ENCODE data around the gene ADAMTS18.

The ADAMTS18 gene

DNA sequence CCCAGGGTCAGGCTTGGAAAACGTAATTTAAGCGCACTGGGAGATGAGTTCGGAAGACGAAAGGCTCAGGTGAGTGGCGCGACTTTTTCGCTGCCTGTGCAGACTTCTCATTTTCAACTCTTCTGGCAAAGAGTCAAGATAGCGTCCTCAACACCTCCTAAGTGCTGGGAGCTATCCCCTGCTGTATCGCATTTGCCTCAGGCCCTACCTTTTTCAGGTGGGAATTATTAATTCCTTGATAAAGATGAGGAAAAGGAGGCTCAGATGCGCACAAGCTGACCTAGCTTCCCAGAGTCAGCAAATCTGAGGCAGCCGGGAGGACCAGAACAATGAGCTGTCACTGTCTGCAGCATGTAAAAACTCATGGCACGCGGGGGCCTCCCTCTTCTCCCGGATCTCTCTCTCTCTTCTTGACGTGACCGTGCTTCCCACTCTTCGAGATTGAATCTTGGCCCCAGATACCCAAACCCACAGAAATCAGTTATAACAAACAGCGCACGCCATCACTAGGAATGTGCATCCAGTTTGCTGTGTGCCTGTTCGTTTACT, 512 bp upstream of the ADAMTS18 start:
- DNase-seq = no peak

DNA sequence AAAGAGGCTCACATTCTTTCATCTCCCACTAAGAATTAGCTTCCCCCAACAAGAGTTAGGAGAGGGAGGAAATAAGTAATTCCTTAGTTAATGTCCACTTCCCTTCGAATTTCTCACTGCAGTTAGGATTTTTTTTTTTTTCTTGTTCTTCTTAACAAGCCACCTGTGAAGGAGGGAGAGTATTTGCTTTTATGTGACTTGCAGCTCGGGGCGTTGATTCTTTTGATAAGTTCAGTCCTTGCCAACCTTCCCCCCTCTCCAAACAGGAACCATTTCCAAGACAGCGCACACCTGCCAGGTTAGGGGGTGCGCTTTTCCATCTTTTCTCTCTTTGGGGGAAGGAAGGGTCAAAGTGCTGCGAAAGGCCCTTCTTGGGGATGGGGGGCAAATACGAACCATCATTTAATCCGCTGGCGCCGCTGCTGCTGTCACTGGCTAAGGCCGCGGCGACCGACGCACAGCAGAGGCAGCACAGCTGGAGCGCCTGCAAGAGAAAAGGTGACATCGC, 758 bp downstream of the ADAMTS18 start:
- no peak for DNase-seq

DNA sequence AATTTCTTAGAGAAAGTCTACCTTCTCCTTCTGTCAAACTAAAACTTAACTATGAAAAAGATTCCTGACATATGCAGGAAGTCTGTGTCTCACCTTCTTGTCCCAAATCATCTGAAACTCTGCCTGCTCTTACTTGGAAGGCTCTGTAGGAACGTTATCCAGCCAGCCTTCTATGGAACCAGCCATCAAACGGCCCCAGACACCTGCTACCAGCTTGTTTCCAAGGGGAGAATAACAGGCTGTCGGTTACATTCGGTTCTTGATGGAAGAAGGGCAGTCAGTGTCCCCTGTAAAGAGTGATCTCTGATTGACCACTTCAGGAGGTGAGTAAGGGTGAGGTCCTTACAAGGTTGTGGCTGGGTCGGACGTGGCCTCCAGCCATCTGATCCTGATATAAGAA, 1.7 kb downstream of the ADAMTS18 start:
- no peak for DNase-seq

DNA sequence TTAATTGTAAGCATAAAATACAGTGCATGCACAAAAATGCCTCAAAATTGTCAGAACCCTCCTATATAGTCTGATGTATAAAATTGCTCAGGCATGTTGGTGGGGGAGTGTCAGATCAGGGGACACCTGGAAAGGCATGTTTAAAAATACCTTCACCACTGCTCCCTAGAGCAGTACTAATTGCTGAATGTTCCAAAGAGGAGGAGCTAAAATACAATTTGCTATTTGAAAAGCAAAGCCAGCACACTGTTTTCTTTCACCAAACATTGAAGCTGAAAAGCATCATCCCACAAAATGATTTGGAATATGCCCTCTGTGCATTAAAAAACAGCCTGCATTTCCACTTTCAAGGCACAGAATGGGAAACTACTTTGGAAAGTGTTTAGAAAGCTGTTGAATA, 2.6 kb downstream of the ADAMTS18 start:
- DNase-seq = no peak

DNA sequence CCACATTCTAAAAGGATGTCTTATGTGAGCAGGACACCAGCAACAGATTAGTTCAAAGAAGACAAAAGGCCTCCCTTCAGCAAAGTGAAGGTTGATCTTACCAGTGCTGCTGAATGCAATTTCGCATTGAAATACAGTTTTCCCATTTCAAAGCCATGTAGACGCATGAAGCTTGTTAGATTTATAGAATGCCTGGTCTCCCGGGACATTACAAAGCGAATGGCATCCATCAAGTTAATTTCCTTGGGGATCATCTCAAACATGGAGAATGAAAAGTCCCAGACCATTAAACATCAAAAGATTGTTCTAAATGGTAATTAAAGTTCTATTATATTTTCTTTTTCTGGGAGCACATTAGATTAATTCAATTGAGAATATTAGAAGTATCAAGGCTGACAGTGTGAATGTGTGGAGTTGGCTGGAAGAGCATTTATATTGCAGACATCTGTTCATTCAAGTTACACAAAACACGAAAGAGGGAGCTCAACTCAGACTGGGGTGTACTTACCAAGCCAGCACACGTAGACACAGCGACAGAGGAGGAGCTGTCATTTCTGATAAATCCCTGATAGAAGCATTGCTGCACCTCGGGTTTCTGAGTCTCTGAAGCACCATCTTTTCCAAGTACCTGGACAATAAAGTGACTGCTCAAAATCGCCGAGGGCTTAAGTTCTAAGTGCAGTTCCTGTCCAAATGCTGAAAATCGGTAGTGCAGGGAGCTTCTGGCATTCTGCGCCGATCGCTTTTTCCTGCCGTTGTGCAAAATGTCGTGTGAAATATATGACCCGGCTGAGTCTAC, 3.8 kb downstream of the ADAMTS18 start:
- no peak for DNase-seq

DNA sequence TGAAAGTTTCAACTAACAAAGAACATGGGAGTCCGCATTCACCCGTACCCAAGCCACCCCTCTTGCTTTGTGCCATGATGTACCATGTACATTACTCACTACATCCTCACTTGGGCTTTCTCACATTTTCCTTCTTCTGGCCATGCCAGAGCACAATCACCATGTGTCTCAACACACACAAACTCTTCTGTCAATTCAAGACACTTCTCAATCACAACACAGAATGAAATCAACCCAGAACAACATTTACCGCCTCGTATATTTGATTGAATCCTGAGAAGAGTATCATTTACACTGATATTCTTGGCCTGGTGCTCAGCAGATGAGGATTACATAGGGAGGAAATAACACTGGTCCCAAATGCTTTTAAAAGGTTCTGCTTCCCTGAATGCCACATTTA, 4.5 kb downstream of the ADAMTS18 start:
- DNase-seq = no peak

DNA sequence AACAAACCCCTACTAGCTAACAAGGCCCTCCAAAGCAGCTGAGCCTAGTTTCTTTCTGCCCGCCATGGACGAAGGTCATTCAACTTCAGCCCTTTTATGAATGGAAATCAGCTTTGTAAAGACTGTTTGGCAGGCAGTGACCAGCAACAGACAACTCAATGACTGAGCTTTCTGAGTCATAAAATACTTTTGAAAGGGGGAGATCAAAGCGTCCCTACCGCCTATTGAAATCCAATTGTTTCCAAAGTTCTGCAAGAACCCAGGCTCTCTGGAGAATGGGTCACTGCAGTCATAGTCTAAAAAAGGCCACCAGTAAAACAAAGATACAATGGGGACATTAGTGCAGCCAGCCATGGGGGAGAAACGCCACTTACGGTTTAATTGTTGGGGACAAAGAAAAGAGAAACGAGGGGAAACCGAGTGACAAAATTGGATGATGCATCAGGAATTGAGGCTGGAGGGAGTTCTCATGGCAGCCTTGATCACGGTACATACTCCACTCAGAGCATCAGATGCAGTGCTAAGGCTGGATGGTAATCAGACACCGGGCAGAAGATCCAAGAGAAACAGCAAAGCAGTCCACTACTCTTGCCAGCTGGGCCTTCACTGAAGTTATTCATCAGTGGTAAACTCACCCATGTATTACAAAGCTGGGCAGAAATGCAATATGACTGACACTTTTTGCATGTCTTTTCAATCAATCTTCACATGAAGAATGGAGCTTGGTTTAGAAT, 9.8 kb downstream of the ADAMTS18 start:
- DNase-seq = no peak

DNA sequence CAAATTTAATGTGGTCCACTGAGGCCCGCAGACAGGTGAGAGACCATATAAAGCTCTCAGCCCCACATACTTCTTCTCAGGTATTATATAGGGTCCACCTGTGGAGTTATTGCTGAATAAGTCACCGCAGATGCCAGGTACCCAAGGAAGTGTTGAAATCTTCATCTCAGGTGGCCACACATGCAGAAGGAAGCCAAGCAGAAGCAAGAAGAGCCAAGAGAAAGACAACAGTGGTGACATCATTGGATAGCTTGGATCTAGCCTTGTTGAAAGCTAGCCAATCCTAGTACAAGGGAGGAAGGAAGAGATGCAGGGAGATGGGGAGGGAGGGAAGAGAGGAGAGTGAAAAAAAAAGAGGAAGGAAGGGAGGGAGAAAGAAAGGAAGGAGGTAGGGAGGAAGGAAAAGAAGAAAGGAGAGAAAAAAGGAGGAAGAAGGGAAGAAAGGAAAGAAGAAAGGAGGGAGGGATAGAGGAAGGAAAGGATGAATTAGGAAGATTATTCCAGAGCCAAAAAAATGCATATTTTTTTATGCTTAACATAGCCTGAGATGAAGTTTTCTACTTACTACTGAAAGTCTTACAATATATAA, 12.5 kb downstream of the ADAMTS18 start:
- DNase-seq = no peak

DNA sequence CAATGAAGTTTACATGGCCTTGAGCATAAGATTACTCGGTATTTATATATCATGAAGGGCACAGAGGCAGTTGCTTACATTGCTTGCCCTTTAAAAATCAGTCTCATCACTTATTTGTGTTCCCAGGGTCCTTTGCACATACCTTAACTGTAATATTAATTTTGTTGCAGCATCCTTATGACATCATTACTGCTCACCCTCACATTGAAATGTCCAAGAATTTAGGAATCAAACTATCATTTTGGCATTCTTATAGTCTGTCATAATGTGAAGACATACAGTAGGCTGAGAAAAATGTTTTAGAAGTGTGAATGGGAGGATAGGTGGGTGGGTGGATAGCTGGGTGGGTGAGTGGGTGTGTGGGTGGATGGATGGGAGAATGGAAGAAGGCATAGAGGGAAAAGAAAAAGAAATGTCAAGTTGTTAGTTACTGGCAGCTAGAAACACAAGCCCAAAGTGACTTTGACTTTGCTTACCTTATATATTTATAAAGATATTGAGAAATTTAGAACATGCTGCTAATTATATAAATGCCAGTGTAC, 17.8 kb downstream of the ADAMTS18 start:
- no peak for DNase-seq

DNA sequence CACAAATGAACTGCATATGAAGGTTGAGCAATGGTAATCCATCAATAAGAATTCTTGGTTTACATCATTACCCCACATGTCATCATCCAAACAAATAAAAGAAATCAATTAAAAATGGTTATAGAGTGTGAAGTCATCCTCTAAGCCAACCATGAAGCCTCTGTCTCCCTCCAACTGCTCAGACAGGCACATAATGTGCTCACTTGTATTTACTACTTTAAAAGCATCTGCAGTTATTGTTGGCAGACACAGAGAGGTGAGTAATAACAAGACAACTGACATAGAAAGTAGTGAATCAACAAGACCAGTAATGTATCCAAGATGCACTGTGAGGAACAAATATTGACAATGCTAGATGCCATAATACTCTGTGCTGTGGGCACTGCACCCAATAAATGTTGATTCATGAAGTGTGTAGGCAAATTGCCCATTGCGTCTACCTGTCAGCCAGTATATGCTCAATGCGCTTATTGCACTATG, 20.0 kb downstream of the ADAMTS18 start:
- DNase-seq = peak in 1 of 2 experiments; percentile 24

DNA sequence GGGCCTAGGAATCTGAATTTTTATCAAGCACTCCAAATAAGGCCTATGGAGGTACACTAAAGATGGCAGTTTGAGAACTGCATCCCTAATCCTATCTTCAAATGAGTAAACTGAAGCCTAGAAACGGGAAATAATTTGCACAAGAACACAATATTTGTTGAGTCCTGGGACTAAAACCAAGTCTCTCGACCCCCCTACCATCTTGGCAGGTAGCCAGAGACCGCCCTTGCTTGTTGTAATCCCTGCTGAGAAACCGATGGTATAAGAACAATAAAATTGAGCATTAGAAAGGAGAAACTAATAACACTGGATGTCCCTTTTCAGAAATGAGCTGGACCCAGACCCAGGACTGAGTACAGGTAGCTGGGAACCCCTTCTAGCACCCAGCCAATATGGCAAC, 24.4 kb downstream of the ADAMTS18 start:
- no peak for DNase-seq

DNA sequence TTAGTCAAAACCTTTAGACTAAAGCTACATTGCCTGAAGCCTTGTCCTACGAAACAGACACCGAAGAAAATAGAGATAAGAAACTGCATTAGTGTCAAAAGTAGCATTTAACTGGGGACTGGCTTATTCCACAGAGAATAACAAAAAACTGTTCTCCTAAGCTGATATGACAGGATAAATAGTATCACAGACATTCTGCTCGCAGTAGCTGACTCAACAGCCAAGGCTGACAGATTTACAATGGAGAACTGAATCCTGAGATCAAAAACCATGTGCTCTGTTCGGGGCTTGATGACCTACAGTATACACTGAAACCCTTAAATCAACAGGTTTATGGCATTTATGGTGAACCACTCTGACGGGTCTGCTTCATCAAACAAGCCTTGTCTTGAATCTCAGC, 25.5 kb downstream of the ADAMTS18 start:
- no peak for DNase-seq

DNA sequence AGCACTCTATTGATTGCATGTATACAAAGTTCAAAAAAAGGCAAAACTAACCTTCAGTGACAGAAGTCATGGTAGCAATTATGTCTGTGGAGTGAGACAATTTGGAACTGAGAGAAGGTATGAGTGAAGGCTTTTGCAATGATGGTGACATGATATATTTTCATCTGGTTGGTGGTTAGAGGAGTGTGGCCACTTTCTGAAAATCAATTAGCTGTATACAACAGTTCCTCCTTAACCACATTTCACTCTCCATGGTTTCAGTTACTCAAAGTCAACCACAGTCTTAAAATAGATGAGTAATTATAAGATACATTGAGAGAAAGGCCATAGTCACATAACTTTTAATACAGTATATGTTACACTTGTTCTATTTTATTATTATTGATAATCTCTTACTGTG, 26.2 kb downstream of the ADAMTS18 start:
- DNase-seq = no peak

DNA sequence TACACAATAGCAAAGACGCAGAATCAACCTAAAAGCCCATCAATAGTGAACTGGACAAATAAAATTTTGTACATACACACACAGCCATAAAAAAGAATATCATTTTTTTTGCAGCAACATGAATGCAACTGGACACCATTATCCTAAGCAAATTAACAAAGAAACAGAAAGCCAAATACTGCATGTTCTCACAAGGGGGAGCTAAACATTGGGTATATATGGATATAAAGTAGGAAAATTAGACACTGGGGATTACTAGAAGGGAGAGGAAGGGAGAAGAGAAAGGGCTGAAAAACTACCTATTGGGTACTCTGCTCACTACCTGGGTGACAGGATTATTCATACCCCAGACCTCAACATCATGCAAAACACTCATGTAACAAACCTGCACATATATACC, 28.2 kb downstream of the ADAMTS18 start:
- no peak for DNase-seq

DNA sequence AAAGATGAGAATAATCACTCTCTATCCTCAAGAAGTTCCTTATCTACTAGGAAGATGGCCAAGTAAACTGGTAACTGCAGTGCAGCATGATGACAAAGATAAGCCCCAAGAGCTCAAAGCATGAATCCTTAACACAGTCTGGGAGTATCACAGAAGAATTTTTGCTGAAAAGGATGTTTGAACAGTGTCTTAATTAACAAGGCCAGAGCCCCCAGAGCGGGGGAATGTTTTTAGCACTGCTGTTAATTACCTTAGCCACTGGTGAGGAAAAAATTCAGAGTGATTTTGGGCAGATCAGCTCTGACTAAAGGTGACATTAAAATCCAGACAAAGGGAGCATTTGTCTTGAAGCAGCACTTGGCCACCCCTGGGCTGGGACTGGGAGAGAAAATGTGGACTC, 30.1 kb downstream of the ADAMTS18 start:
- DNase-seq = no peak

DNA sequence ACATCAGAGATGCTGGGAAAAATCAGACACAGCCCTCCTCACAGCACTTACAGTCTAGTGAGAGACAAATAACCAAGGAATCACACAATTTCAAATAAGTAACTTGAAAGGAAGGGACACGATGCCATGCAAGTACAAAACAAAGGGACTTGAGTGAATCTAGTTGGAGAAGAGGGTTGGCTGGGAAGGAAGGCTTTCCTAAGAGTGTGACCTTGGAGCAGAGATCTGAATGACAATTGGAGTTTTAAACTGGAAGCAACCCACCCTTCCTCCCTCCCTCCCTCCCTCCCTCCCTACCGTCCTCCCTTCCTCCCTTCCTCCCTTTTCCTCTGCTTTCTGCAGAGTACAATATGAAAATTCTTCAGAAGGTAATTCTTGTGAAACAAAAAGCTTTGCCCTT, 31.1 kb downstream of the ADAMTS18 start:
- DNase-seq = no peak

DNA sequence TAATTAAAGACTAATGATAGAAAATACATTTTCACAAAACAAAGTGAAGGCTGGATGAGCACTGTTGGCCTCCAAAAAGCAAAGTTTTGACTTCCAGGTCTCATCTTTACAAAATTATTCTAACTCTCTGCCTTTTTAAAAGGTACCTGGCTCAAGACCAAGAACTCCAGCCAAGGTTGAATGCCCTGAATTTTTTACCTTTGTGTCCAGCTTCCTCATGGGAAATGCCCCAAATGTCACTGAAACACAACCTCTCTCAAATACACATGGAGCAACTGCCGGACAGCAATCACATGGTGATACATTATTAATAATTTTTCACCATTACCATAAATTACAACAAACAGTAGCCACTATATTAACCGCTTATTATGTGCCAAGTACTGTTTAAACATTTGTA, 32.2 kb downstream of the ADAMTS18 start:
- no peak for DNase-seq

DNA sequence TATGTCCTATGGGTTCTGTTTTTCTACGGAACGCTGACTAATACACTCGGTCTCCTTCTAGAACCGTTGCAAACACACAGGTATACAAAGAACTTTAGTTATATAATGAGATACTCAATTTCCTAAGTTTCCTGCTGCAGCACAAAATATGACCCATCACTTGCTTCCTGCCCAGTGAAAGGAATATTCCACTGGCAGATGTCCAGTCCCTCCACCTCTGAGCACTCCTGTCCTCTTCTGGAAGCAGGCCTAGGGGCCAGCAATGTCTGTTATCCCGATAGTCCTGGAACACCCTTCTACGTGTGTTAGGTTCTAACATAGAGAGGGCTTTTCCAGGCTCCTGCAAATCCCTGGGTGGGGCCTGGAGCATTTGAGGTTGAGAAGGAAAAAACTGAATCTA, 32.7 kb downstream of the ADAMTS18 start:
- no peak for DNase-seq

DNA sequence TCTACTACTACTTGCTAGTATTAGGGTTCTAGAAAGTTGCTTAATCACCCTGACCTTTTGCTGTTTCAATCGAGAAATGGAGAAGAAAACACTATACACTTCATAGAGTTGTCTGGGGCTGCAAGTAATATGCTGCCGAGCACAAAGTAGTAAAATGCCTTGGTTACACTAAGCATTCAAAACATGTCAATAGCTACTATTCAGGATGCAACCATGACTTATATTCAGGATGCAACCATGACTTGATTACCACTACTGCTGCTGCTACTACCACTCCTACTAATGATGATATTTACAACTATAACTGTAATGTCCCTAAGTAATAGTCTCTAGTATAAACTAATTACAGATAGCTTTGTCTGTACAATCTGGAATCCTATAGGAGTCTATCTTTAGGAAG, 35.3 kb downstream of the ADAMTS18 start:
- no peak for DNase-seq

DNA sequence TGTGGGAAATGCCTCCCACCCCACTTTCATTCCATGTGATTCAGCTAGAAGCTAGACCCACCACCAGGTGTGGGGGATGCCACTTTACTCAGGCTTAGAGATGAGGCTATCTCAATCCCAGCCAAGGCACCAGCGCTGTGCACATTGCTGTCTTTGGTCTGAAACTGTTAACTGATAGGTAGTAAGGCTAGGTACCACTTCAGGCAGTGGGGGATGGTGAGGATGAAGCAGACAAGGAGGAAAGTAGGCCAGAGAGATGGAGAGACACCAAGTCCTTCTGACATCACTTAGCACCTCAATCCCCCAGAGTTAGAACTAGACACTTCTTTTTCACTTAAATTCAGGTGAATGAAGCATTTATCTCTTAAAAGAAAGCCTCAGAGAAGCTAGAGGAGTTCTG, 35.8 kb downstream of the ADAMTS18 start:
- DNase-seq = no peak

DNA sequence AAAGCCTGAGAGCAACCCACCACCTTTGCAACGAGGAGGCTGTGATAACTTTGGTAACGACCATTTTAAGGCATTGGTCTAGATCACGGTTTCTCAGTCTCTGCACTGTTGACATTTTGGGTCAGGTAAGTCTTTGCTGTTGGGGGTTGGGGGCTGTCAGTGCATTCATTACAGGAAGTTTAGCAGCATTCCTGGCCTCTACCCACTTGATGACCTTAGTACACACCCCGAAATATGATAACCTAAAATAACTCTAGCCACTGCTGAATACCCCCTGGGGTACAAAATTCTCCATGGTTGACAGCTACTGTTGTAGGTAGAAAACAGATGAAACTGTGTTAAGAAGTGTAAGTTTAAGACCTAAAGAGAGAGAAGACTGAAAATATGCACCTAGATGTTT, 36.3 kb downstream of the ADAMTS18 start:
- DNase-seq = no peak

DNA sequence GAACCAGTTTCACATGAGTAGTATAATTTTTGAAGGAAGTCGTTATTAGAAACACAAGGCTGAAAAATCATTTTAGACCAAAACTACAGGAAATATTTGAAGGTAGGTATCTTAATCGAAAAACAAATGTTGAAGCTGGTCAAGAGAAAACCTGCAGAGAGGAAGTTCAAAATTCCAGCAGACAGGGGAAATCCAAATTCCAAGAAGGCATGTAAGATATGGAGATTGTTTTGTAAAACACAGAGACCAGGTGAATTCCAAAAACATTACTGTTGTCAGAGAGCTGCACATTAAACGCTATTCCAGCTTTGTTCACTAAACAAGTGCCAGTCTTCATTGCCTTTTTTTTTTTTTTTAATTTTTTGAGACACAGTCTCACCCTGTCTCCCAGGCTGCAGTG, 38.4 kb downstream of the ADAMTS18 start:
- no peak for DNase-seq

DNA sequence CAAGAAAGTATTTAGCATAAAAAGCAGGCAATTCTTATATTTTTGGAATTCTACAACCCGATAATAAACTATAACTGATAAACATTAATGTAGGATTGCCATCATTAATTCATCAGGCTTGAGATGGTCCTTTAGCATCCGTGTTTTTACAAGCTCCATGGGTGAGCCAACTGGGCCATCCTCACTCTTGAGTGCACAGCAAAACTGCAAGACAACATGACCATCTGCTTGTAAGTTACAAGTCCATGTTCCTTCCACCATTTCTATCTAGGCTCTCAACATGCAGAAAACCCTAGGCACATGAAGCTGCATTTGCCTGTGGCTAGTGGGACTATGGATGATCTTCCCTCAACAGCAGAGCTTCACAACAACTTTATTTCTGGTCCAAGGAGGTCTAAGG, 40.1 kb downstream of the ADAMTS18 start:
- DNase-seq = no peak

Data from NCI-H2081 (cell line).